OCI-M2 (cell line): ENCODE measurements around the gene RPL36A.

ENCODE experiments used
- DNase-seq: peaks from one replicate; lab custom pipeline; 2025; ENCODE audit not compliant: unreplicated experiment; lab: John Stamatoyannopoulos, UW

The RPL36A gene

GRCh38 chrX:101430457-101431078 is 39.8 kb downstream of the RPL36A start:
- DNase-seq, result no peak

GRCh38 chrX:101442085-101442484 is 51.3 kb downstream of the RPL36A start:
- no peak for DNase-seq
